ENCODE results near the gene GAPDH.

GAPDH gene

GRCh38 chr12:6529291-6529737 is 5.0 kb upstream of the GAPDH start:
- DNase-seq (ENCODE audit: low read depth in 2 of 2): no peak

DNA sequence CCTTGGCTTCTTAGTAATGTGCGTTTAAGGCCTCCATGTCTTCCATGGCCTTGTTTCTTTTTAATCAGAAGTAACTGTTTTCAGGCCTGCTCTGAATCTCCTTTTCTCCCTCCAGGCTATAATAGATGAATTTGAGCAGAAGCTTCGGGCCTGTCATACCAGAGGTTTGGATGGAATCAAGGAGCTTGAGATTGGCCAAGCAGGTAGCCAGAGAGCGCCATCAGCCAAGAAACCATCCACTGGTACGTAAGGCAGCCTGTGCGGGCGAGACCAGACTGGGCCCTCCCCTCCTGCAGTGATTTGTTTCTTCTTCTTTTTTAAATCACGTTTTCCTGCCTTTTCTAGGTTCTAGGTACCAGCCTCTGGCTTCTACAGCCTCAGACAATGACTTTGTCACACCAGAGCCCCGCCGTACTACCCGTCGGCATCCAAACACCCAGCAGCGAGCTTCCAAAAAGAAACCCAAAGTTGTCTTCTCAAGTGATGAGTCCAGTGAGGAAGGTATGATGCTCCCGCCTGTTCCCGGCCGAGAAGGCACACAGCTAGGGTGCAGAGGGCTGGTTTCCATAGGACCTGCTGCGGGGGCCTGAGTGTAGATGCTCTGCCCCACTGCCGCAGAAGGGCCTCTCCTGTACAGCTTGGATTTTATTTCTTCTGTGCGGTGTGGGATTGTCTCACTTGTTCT is 3.6 kb upstream of the GAPDH start:
- DNase-seq (ENCODE audit: low read depth in 2 of 2): no peak

GRCh38 chr12:6532051-6532926 is 2.0 kb upstream of the GAPDH start:
- DNase-seq (ENCODE audit: low read depth in 2 of 2): peak; percentile 67 to 84

DNA sequence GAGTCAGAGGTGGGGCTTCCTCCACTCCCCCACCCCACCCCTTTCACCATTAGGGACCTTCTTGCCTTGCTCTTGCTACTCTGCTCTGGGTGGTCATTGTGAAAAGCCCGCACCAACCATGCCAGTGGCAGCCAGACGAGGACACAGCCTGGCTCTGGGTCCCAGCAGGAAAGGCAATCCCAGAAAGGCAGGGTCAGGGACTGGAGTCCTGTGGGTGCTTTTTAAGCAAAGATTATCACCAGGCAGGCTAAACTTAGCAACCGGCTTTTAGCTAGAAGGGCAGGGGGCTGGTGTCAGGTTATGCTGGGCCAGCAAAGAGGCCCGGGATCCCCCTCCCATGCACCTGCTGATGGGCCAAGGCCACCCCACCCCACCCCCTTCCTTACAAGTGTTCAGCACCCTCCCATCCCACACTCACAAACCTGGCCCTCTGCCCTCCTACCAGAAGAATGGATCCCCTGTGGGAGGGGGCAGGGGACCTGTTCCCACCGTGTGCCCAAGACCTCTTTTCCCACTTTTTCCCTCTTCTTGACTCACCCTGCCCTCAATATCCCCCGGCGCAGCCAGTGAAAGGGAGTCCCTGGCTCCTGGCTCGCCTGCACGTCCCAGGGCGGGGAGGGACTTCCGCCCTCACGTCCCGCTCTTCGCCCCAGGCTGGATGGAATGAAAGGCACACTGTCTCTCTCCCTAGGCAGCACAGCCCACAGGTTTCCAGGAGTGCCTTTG is 1.2 kb upstream of the GAPDH start:
- DNase-seq (ENCODE audit: low read depth in 2 of 2): peak; percentile 52 to 54

GRCh38 chr12:6533653-6533922 is 729 bp upstream of the GAPDH start:
- no peak for DNase-seq (ENCODE audit: low read depth in 2 of 2)

DNA sequence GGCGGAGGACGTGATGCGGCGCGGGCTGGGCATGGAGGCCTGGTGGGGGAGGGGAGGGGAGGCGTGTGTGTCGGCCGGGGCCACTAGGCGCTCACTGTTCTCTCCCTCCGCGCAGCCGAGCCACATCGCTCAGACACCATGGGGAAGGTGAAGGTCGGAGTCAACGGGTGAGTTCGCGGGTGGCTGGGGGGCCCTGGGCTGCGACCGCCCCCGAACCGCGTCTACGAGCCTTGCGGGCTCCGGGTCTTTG is 303 bp downstream of the GAPDH start:
- no peak for DNase-seq (ENCODE audit: low read depth in 2 of 2)

DNA sequence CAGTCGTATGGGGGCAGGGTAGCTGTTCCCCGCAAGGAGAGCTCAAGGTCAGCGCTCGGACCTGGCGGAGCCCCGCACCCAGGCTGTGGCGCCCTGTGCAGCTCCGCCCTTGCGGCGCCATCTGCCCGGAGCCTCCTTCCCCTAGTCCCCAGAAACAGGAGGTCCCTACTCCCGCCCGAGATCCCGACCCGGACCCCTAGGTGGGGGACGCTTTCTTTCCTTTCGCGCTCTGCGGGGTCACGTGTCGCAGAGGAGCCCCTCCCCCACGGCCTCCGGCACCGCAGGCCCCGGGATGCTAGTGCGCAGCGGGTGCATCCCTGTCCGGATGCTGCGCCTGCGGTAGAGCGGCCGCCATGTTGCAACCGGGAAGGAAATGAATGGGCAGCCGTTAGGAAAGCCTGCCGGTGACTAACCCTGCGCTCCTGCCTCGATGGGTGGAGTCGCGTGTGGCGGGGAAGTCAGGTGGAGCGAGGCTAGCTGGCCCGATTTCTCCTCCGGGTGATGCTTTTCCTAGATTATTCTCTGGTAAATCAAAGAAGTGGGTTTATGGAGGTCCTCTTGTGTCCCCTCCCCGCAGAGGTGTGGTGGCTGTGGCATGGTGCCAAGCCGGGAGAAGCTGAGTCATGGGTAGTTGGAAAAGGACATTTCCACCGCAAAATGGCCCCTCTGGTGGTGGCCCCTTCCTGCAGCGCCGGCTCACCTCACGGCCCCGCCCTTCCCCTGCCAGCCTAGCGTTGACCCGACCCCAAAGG is 804 bp downstream of the GAPDH start:
- DNase-seq (ENCODE audit: low read depth in 2 of 2): peak; percentile 70 to 75

GRCh38 chr12:6535697-6535946 is 1.3 kb downstream of the GAPDH start:
- no peak for DNase-seq (ENCODE audit: low read depth in 2 of 2)

DNA sequence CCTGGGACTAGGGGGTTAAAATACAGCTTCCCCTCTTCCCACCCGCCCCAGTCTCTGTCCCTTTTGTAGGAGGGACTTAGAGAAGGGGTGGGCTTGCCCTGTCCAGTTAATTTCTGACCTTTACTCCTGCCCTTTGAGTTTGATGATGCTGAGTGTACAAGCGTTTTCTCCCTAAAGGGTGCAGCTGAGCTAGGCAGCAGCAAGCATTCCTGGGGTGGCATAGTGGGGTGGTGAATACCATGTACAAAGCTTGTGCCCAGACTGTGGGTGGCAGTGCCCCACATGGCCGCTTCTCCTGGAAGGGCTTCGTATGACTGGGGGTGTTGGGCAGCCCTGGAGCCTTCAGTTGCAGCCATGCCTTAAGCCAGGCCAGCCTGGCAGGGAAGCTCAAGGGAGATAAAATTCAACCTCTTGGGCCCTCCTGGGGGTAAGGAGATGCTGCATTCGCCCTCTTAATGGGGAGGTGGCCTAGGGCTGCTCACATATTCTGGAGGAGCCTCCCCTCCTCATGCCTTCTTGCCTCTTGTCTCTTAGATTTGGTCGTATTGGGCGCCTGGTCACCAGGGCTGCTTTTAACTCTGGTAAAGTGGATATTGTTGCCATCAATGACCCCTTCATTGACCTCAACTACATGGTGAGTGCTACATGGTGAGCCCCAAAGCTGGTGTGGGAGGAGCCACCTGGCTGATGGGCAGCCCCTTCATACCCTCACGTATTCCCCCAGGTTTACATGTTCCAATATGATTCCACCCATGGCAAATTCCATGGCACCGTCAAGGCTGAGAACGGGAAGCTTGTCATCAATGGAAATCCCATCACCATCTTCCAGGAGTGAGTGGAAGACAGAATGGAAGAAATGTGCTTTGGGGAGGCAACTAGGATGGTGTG is 1.9 kb downstream of the GAPDH start:
- no peak for DNase-seq (ENCODE audit: low read depth in 2 of 2)

DNA sequence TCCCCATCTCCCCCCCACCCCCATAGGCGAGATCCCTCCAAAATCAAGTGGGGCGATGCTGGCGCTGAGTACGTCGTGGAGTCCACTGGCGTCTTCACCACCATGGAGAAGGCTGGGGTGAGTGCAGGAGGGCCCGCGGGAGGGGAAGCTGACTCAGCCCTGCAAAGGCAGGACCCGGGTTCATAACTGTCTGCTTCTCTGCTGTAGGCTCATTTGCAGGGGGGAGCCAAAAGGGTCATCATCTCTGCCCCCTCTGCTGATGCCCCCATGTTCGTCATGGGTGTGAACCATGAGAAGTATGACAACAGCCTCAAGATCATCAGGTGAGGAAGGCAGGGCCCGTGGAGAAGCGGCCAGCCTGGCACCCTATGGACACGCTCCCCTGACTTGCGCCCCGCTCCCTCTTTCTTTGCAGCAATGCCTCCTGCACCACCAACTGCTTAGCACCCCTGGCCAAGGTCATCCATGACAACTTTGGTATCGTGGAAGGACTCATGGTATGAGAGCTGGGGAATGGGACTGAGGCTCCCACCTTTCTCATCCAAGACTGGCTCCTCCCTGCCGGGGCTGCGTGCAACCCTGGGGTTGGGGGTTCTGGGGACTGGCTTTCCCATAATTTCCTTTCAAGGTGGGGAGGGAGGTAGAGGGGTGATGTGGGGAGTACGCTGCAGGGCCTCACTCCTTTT is 2.7 kb downstream of the GAPDH start:
- DNase-seq (ENCODE audit: low read depth in 2 of 2): no peak

DNA sequence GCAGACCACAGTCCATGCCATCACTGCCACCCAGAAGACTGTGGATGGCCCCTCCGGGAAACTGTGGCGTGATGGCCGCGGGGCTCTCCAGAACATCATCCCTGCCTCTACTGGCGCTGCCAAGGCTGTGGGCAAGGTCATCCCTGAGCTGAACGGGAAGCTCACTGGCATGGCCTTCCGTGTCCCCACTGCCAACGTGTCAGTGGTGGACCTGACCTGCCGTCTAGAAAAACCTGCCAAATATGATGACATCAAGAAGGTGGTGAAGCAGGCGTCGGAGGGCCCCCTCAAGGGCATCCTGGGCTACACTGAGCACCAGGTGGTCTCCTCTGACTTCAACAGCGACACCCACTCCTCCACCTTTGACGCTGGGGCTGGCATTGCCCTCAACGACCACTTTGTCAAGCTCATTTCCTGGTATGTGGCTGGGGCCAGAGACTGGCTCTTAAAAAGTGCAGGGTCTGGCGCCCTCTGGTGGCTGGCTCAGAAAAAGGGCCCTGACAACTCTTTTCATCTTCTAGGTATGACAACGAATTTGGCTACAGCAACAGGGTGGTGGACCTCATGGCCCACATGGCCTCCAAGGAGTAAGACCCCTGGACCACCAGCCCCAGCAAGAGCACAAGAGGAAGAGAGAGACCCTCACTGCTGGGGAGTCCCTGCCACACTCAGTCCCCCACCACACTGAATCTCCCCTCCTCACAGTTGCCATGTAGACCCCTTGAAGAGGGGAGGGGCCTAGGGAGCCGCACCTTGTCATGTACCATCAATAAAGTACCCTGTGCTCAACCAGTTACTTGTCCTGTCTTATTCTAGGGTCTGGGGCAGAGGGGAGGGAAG is 3.5 kb downstream of the GAPDH start:
- DNase-seq (ENCODE audit: low read depth in 2 of 2): peak; percentile 72 to 82

- DNase-seq (ENCODE audit: low read depth in 2 of 2): no peak
Observed at GRCh38 chr12:6538420-6539313, 4.3 kb downstream of the GAPDH start.

DNA sequence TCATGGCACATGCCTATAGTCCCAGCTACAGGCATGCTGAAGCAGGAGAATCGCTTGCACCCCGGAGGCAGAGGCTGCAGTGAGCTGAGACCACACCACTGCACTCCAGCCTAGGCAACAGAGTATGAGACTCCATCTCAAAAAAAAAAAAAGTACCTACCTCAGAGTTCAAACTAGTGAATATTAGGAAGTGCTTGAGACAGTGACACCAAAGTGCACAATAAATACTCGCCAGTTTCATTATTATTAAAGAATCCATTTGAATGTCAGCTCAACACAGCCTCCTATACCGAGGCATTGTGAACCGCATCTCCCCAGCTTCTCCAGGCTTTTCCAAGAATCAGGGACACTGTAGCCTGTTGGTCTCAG is 5.0 kb downstream of the GAPDH start:
- DNase-seq (ENCODE audit: low read depth in 2 of 2): no peak

DNA sequence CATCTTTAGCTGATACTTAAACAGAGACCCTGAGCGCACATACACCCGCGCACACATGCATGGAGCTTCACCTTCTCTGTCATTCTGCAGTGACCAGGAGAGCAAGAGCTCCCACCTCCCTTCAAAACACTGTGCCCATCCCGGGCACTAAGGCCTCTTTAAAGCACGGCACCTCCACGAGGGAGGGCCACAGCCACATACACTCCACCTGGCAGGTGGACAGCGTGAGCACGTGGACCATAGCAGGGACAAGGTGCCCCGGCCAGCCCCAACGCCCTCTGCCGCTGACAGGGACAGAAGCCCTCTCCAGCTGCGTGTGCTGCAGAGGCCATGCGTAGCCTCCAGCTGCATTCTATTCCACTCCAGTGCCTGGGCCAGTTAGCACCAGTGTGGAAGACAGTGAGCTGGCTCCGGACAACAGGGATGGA is 5.4 kb downstream of the GAPDH start:
- no peak for DNase-seq (ENCODE audit: low read depth in 2 of 2)

DNA sequence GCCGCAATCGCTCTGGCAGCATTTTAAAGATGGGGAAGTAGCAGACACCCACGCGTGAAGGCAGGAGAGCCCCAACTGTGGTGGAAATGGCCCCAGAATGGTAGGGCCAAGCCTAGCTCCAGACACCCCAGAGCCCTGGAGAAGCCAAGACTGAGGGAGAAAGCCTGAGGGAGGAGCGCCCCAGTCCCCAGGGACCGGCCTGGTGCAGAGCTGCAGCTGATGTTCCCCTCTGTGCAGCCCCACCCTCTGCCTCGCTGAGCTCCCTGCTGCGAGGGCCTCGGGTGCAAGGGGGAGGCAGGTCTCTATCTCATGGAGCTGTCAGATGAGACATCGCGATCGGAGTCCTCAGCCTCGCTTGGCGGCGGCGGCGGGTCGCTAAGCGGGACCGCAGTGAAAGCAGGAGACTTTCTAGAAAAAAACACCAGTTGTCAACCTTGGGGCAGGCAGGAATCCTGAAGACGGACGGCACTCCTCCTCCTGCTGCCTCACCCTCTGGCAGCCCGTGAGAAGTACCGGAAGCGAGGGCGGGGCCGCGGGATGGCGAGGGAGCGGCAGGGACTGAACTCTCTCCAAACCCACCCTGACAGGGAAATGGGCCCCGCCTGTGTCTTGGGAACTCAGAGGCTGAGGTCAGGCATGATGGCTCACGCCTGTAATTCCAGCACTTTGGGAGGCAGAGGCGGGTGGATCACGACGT is 6.0 kb downstream of the GAPDH start:
- DNase-seq (ENCODE audit: low read depth in 2 of 2): no peak

DNA sequence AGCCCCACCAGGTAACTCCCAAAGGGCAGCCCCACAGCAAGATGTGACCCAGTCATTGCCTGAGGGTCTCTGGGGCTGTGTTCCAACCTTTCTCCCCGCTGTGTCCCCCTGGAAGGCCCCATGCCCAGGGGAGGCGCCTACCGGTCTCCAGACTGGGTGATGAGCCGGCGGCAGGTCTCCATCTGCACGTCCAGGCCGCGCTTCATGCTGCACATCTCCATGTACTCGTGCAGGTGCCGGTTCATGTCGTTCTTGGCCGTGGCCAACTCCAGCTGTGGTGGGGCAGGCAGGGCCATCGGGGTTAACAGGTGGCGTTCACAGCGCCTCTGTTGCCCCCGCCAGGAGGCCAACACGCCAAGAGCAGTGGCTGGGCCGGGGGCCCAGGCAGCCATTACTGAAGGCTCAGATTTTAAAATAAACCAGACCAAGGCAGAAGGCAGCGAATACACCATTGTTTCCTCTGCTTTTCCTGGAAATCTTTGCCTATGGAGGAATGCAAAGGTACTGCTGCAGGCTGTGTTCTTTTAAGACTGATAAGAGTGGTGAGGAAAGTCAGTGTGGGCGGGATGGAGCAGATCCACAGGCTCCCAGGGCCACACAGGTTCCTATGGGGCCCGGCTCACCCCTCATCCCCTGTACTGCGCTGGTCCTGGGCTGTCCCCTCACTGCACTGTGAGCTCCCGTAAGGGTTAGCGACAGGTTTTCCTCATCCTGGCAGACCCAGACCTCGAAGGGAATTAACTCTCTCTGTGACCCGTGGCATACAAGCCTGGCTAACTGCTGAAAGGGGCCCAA is 7.3 kb downstream of the GAPDH start:
- DNase-seq (ENCODE audit: low read depth in 2 of 2): no peak

GRCh38 chr12:6542209-6543009 is 8.1 kb downstream of the GAPDH start:
- no peak for DNase-seq (ENCODE audit: low read depth in 2 of 2)

All from stimulated activated CD4-positive, alpha-beta T cell treated with anti-CD3 and anti-CD28 coated beads, Interleukin-4, amount 100 ng/mL, for 48 hours (primary cell).